OCI-LY7 (cell line): ENCODE measurements around the gene GRPR. TPM values are rescaled to one million over a fixed set of nuclear protein-coding genes. Genes with fewer than 3 reads are reported as not detected.

Experiments
- BruUV-seq: library from RNA; stranded (reverse); fragments of 400-500 nt; replicated peaks from 2 replicates; lab custom pipeline; 2021; lab: Mats Ljungman, UMichigan
- CTCF ChIA-PET: fragments of 300-600 bp; sonication (Branson Sonifier 250); formaldehyde crosslinking; loops from one replicate; lab custom pipeline; 2022; ENCODE audit warnings: antibody characterized with exemption; ENCODE audit not compliant: unreplicated experiment; lab: Charles Lee
- POLR2A ChIA-PET: fragments of 300-600 bp; sonication (Branson Sonifier 250); formaldehyde crosslinking; loops from one replicate; lab custom pipeline; 2022; ENCODE audit warnings: antibody characterized with exemption; lab: Charles Lee
- DNase-seq: peaks from one replicate; pipeline ENCODE4 v3.0.0-alpha.2; 2015; ENCODE audit warnings: low spot score
- H2AFZ ChIP-seq: fragments of 200-600 bp; sonication (generic), shearing (Covaris generic); 2 replicates; pipeline ENCODE4 v1.6.1; 2014; ENCODE audit warnings: mild to moderate bottlenecking, antibody characterized with exemption, low read length, moderate library complexity
- H3K27ac ChIP-seq: fragments of 200-600 bp; sonication (generic); 2 replicates; pipeline ENCODE4 v1.5.1; 2014; ENCODE audit warnings: mixed run types, low read depth, mild to moderate bottlenecking, moderate library complexity, low read length, inconsistent platforms; ENCODE audit not compliant: poor library complexity, severe bottlenecking
- H3K36me3 ChIP-seq: fragments of 200-600 bp; sonication (generic); 2 replicates; pipeline ENCODE4 v1.6.1; 2014; ENCODE audit warnings: mild to moderate bottlenecking, antibody characterized with exemption, low read length, moderate library complexity, mixed read lengths; ENCODE audit not compliant: insufficient read depth
- H3K4me1 ChIP-seq: fragments of 200-600 bp; sonication (generic); 2 replicates; pipeline ENCODE4 v1.5.1; 2014; ENCODE audit warnings: mild to moderate bottlenecking, low read length; ENCODE audit not compliant: insufficient read depth, poor library complexity, severe bottlenecking
- H3K4me2 ChIP-seq: fragments of 200-600 bp; sonication (generic); 2 replicates; pipeline ENCODE4 v1.6.1; 2014; ENCODE audit warnings: mild to moderate bottlenecking, low read length
- H3K4me3 ChIP-seq: fragments of 200-600 bp; sonication (generic); 2 replicates; pipeline ENCODE4 v1.5.1; 2014; ENCODE audit warnings: mild to moderate bottlenecking, low read depth, low read length; ENCODE audit not compliant: poor library complexity, severe bottlenecking
- H3K79me2 ChIP-seq: fragments of 200-600 bp; sonication (generic); 2 replicates; pipeline ENCODE4 v1.6.1; 2016; ENCODE audit warnings: low read depth, mild to moderate bottlenecking, low read length, moderate library complexity, mixed read lengths; ENCODE audit not compliant: insufficient read depth
- H3K9me2 ChIP-seq: fragments of 200-600 bp; sonication (generic); 2 replicates; pipeline ENCODE4 v1.6.1; 2016; ENCODE audit warnings: mild to moderate bottlenecking, low read length, mixed read lengths; ENCODE audit not compliant: insufficient read depth
- H3K9me3 ChIP-seq: fragments of 200-600 bp; sonication (generic); 2 replicates; pipeline ENCODE4 v1.6.1; 2014; ENCODE audit warnings: mild to moderate bottlenecking, mixed run types, low read length, mixed read lengths
- H4K20me1 ChIP-seq: fragments of 200-600 bp; sonication (generic); 2 replicates; pipeline ENCODE4 v1.6.1; 2014; ENCODE audit warnings: mild to moderate bottlenecking, antibody characterized with exemption, low read length, moderate library complexity, mixed read lengths; ENCODE audit not compliant: insufficient read depth
- CTCF ChIP-seq: fragments of 200-600 bp; sonication (generic); conservative IDR thresholded peaks from 2 replicates; pipeline ENCODE4 v1.5.1; 2014; ENCODE audit warnings: mild to moderate bottlenecking, antibody characterized with exemption, low read length, moderate library complexity, mixed read lengths
- EZH2phosphoT487 ChIP-seq: fragments of 200-600 bp; sonication (generic); IDR thresholded peaks from 2 replicates; pipeline ENCODE4 v1.6.1; 2018; ENCODE audit warnings: low read depth, borderline replicate concordance, mild to moderate bottlenecking, mixed run types, antibody characterized with exemption, low read length, moderate library complexity, mixed read lengths
- intact Hi-C: fragments of 100-400 bp; cut with micrococcal nuclease; formaldehyde crosslinking; loops from one replicate; pipeline ENCODE4 v1.10.0; 2022; ENCODE audit not compliant: unreplicated experiment
- total RNA-seq, 2 experiments: library from RNA; depleted of rRNA in 1 of 2; stranded (reverse); fragments of >200 nt in 1 of 2; shearing (Covaris generic) in 1 of 2; gene quantifications; 2 replicates each; pipeline ENCODE4 v1.2.3, GENCODE V29; 2014 to 2022

GRPR gene
- total RNA-seq, 2 experiments from 2014 or later = 0.47 TPM; not detected in 1

GRCh38 chrX:16103625-16104024 lies 19.7 kb upstream of the GRPR start:
- CTCF ChIA-PET = no interaction called here
- Histone ChIP-seq H3K27ac (peak overlapping the region; percentile 96), H4K20me1 (no peaks in the 10 kb centered on the region), H3K79me2 (no peaks in the 10 kb centered on the region), H3K4me3 (peak overlapping the region; percentile 30), H3K9me3 (peaks cover 11% of the 10 kb centered on the region), H3K4me1 (peaks cover 61% of the 10 kb centered on the region), H3K4me2 (peak overlapping the region; percentile 69), H2AFZ (no peak overlapping the region), H3K9me2 (no peaks in the 10 kb centered on the region), H3K36me3 (peaks cover 9% of the 10 kb centered on the region)
- no peak for TF ChIP-seq CTCF
- DNase-seq = no peak
- intact Hi-C loops = loop anchor here (1.0 kb wide), 2 partner anchors 16 to 200 kb away; no protein-coding TSS in a partner anchor
- BruUV-seq = no TSS peak
- POLR2A ChIA-PET = no interaction called here

GRCh38 chrX:16112428-16112827 lies 10.9 kb upstream of the GRPR start:
- Histone ChIP-seq H3K9me2 (no peaks in the 10 kb centered on the region), H4K20me1 (no peaks in the 10 kb centered on the region), H3K4me3 (no peak overlapping the region), H3K79me2 (no peaks in the 10 kb centered on the region), H3K4me2 (no peak overlapping the region), H3K9me3 (peaks cover 1% of the 10 kb centered on the region), H3K4me1 (peaks cover 39% of the 10 kb centered on the region), H3K36me3 (no peaks in the 10 kb centered on the region), H2AFZ (peak overlapping the region; percentile 2; the same call in 1 of the 2 replicates), H3K27ac (no peak overlapping the region)
- peak; percentile 27 for DNase-seq
- ChIA-PET POLR2A (interaction anchor here (1.2 to 1.5 kb wide), 2 partner anchors 12 to 29 kb away, joined by 3 to 4 read pairs; no protein-coding TSS in a partner anchor), CTCF (interaction anchor here (1.0 kb wide), 1 partner anchor 9 kb away, joined by 3 read pairs; no protein-coding TSS in a partner anchor)
- BruUV-seq = no TSS peak
- TF ChIP-seq EZH2phosphoT487 (no peak), CTCF (peak; percentile 50; the same call in 1 of the 2 replicates)
- intact Hi-C loops = loop anchor here (5.0 kb wide), 2 partner anchors 255 to 590 kb away; no protein-coding TSS in a partner anchor

- ChIA-PET POLR2A (interaction anchor here (1.5 kb wide), 1 partner anchor 9 kb away, joined by 4 read pairs; no protein-coding TSS in a partner anchor), CTCF (no interaction called here)
- no peak for TF ChIP-seq CTCF
- no peak for TF ChIP-seq EZH2phosphoT487
Observed at GRCh38 chrX:16113978-16114565, 9.3 kb upstream of the GRPR start.

More at GRCh38 chrX:16113978-16114565, 9.3 kb upstream of the GRPR start:
- Histone ChIP-seq H3K4me2 (peak overlapping the region; percentile 29; the same call in 1 of the 2 replicates), H3K36me3 (peaks cover 4% of the 10 kb centered on the region; the same call in 1 of the 2 replicates), H3K79me2 (no peaks in the 10 kb centered on the region), H3K4me3 (no peak overlapping the region), H4K20me1 (no peaks in the 10 kb centered on the region), H3K4me1 (peaks cover 45% of the 10 kb centered on the region), H2AFZ (peak overlapping the region; percentile 50; the same call in 1 of the 2 replicates), H3K9me2 (no peaks in the 10 kb centered on the region), H3K27ac (peak overlapping the region; percentile 37), H3K9me3 (peaks cover 18% of the 10 kb centered on the region)
- BruUV-seq = no TSS peak
- DNase-seq = peak; percentile 42
- intact Hi-C loops = loop anchor here (5.0 kb wide), 2 partner anchors 257 to 588 kb away; no protein-coding TSS in a partner anchor
